HEK293 (cell line): ENCODE data around the gene APCDD1L.

Source experiments
- BCL11A ChIP-seq: fragments of 450-650 bp; formaldehyde crosslinking; IDR thresholded peaks from 2 replicates; pipeline ENCODE4 v1.5.1; 2016; ENCODE audit warnings: low read depth, missing biosample characterization, missing genetic modification characterization
- CTCF ChIP-seq: fragments of 450-650 bp; formaldehyde crosslinking; IDR thresholded peaks from 2 replicates; pipeline ENCODE4 v1.5.1; 2016; ENCODE audit warnings: missing biosample characterization, missing genetic modification characterization
- GLIS1 ChIP-seq: fragments of 450-650 bp; formaldehyde crosslinking; IDR thresholded peaks from 2 replicates; pipeline ENCODE4 v1.5.1; 2016; ENCODE audit warnings: missing biosample characterization, missing genetic modification characterization
- YY1 ChIP-seq: fragments of 450-650 bp; formaldehyde crosslinking; IDR thresholded peaks from 2 replicates; pipeline ENCODE4 v1.5.1; 2018; ENCODE audit warnings: missing biosample characterization, missing genetic modification characterization
- ZNF148 ChIP-seq: fragments of 450-650 bp; formaldehyde crosslinking; IDR thresholded peaks from 2 replicates; pipeline ENCODE4 v1.5.0; 2017; ENCODE audit warnings: missing biosample characterization, missing genetic modification characterization, borderline replicate concordance
- ZNF23 ChIP-seq: fragments of 450-650 bp; formaldehyde crosslinking; IDR thresholded peaks from 2 replicates; pipeline ENCODE4 v1.5.1; 2016; ENCODE audit warnings: missing biosample characterization, missing genetic modification characterization, borderline replicate concordance
- ZNF37A ChIP-seq: fragments of 450-650 bp; IDR thresholded peaks from 2 replicates; pipeline ENCODE4 v1.5.1; 2018; ENCODE audit warnings: missing biosample characterization, missing genetic modification characterization
- ZNF398 ChIP-seq: fragments of 450-650 bp; formaldehyde crosslinking; IDR thresholded peaks from 2 replicates; pipeline ENCODE4 v1.5.1; 2017; ENCODE audit warnings: missing biosample characterization, missing genetic modification characterization
- ZNF426 ChIP-seq: fragments of 450-650 bp; formaldehyde crosslinking; IDR thresholded peaks from 2 replicates; pipeline ENCODE4 v1.5.1; 2017; ENCODE audit warnings: missing biosample characterization, missing genetic modification characterization, mild to moderate bottlenecking, inconsistent platforms, moderate library complexity
- ZNF529 ChIP-seq: fragments of 450-650 bp; formaldehyde crosslinking; IDR thresholded peaks from 2 replicates; pipeline ENCODE4 v1.5.1; 2017; ENCODE audit warnings: missing genetic modification characterization, missing biosample characterization; ENCODE audit not compliant: insufficient replicate concordance
- ZNF670 ChIP-seq: fragments of 450-650 bp; formaldehyde crosslinking; IDR thresholded peaks from 2 replicates; pipeline ENCODE4 v1.5.1; 2016; ENCODE audit warnings: missing biosample characterization, missing genetic modification characterization, low read depth
- ZSCAN23 ChIP-seq: fragments of 450-650 bp; formaldehyde crosslinking; IDR thresholded peaks from 2 replicates; pipeline ENCODE4 v1.5.1; 2016; ENCODE audit warnings: missing biosample characterization, missing genetic modification characterization
- ZSCAN5A ChIP-seq: fragments of 450-650 bp; formaldehyde crosslinking; IDR thresholded peaks from 2 replicates; pipeline ENCODE4 v1.5.1; 2016; ENCODE audit warnings: missing biosample characterization, missing genetic modification characterization

GRCh38 chr20:58537831-58538230, 22.6 kb upstream of the APCDD1L start:
- TF ChIP-seq CTCF (tag by site-specific recombination) (no peak), ZSCAN23 (tag by site-specific recombination) (no peak), ZNF529 (tag by site-specific recombination) (no peak), BCL11A (no peak), ZNF148 (no peak), GLIS1 (no peak), ZNF398 (tag by site-specific recombination) (no peak), YY1 (tag by site-specific recombination) (no peak), ZNF426 (tag by site-specific recombination) (no peak), ZNF670 (tag by site-specific recombination) (no peak), ZSCAN5A (tag by site-specific recombination) (no peak), ZNF37A (no peak), ZNF23 (tag by site-specific recombination) (no peak)
